ENCODE data around the gene PRRT1B.

PRRT1B gene

DNA sequence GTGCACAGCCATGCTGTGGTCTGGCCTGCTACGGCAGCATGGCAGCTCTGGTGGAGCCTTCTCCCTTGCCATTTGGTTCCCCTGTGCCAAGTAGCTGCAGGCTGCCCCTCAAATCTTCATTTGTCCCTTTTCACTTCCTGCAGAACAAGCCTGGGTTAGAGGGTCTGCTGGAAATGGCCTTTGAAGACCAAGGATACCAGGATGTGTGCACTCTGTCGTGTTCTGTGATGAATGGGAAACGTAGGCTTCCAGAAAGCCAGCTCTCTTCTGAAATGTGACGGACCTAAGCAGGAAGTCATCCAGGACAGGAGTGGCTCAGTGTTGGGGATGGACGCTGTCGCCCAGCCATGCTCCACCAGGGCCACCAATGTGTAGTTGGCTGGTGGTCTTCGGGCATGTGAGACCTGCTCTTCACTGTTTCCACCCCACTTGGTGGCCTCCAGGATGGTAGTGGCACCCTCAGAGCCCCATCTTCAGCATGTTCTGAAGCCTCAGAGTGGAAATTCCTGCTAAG lies 46.0 kb upstream of the PRRT1B start:
- ATAC-seq: no peak

DNA sequence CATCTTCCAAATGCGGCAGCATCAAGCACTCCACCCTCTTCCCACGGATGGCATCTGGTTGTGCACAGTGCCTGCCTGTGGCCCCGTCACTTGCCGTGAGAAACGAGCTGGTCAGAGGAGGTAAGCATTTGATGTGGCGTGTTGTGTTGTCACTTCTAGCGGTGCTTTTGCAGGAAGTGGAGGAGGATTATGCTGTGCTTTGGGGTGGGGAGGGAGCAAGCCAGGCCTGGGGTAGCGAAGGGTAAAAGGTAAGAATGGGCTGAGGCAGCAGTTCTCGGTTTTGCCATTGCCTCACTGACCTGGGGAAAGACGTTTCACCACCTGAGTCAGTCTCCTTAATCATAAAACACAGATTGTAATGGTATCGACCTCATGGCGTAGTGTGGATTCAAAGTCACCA lies 44.9 kb upstream of the PRRT1B start:
- TF ChIP-seq OSR1 (CRISPR knock-in tag; IDR thresholded peaks at IDR 0.05): no peak
- TF ChIP-seq, protein P1, sequence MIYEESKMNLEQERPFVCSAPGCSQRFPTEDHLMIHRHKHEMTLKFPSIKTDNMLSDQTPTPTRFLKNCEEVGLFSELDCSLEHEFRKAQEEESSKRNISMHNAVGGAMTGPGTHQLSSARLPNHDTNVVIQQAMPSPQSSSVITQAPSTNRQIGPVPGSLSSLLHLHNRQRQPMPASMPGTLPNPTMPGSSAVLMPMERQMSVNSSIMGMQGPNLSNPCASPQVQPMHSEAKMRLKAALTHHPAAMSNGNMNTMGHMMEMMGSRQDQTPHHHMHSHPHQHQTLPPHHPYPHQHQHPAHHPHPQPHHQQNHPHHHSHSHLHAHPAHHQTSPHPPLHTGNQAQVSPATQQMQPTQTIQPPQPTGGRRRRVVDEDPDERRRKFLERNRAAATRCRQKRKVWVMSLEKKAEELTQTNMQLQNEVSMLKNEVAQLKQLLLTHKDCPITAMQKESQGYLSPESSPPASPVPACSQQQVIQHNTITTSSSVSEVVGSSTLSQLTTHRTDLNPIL (CRISPR knock-in tag; IDR thresholded peaks at IDR 0.05; ENCODE audit: low read depth): no peak
- TF ChIP-seq, protein P2, sequence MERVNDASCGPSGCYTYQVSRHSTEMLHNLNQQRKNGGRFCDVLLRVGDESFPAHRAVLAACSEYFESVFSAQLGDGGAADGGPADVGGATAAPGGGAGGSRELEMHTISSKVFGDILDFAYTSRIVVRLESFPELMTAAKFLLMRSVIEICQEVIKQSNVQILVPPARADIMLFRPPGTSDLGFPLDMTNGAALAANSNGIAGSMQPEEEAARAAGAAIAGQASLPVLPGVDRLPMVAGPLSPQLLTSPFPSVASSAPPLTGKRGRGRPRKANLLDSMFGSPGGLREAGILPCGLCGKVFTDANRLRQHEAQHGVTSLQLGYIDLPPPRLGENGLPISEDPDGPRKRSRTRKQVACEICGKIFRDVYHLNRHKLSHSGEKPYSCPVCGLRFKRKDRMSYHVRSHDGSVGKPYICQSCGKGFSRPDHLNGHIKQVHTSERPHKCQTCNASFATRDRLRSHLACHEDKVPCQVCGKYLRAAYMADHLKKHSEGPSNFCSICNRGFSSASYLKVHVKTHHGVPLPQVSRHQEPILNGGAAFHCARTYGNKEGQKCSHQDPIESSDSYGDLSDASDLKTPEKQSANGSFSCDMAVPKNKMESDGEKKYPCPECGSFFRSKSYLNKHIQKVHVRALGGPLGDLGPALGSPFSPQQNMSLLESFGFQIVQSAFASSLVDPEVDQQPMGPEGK (CRISPR knock-in tag; IDR thresholded peaks at IDR 0.05; ENCODE audit: borderline replicate concordance): no peak
- TF ChIP-seq ZNF70 (CRISPR knock-in tag; IDR thresholded peaks at IDR 0.05): no peak
- no peak for TF ChIP-seq SNAI2 (CRISPR knock-in tag; IDR thresholded peaks at IDR 0.05)
- TF ChIP-seq ARNTL (CRISPR knock-in tag; IDR thresholded peaks at IDR 0.05; ENCODE audit: borderline replicate concordance, low read depth): no peak
- no peak for TF ChIP-seq ZNF8 (CRISPR knock-in tag; IDR thresholded peaks at IDR 0.05)
- no peak for TF ChIP-seq ZFP3 (CRISPR knock-in tag; IDR thresholded peaks at IDR 0.05)
- no peak for TF ChIP-seq ZFP30 (CRISPR knock-in tag; IDR thresholded peaks at IDR 0.05)
- TF ChIP-seq ISL1 (CRISPR knock-in tag; IDR thresholded peaks at IDR 0.05): no peak
- TF ChIP-seq TOX (CRISPR knock-in tag; IDR thresholded peaks at IDR 0.05; ENCODE audit: borderline replicate concordance): no peak
- no peak for TF ChIP-seq CSDC2 (CRISPR knock-in tag; IDR thresholded peaks at IDR 0.05)
- TF ChIP-seq PPARA (CRISPR knock-in tag; IDR thresholded peaks at IDR 0.05; ENCODE audit: borderline replicate concordance): no peak
- TF ChIP-seq, protein P3, sequence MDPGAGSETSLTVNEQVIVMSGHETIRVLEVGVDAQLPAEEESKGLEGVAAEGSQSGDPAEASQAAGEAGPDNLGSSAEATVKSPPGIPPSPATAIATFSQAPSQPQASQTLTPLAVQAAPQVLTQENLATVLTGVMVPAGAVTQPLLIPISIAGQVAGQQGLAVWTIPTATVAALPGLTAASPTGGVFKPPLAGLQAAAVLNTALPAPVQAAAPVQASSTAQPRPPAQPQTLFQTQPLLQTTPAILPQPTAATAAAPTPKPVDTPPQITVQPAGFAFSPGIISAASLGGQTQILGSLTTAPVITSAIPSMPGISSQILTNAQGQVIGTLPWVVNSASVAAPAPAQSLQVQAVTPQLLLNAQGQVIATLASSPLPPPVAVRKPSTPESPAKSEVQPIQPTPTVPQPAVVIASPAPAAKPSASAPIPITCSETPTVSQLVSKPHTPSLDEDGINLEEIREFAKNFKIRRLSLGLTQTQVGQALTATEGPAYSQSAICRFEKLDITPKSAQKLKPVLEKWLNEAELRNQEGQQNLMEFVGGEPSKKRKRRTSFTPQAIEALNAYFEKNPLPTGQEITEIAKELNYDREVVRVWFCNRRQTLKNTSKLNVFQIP (CRISPR knock-in tag; IDR thresholded peaks at IDR 0.05; ENCODE audit: borderline replicate concordance, low read depth): no peak
- TF ChIP-seq, protein P4, sequence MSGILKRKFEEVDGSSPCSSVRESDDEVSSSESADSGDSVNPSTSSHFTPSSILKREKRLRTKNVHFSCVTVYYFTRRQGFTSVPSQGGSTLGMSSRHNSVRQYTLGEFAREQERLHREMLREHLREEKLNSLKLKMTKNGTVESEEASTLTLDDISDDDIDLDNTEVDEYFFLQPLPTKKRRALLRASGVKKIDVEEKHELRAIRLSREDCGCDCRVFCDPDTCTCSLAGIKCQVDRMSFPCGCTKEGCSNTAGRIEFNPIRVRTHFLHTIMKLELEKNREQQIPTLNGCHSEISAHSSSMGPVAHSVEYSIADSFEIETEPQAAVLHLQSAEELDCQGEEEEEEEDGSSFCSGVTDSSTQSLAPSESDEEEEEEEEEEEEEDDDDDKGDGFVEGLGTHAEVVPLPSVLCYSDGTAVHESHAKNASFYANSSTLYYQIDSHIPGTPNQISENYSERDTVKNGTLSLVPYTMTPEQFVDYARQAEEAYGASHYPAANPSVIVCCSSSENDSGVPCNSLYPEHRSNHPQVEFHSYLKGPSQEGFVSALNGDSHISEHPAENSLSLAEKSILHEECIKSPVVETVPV (CRISPR knock-in tag; IDR thresholded peaks at IDR 0.05): no peak
- ATAC-seq: no peak

More for the DNA sequence above, 46.0 kb upstream of the PRRT1B start:
- TF ChIP-seq SNAI2 (CRISPR knock-in tag; IDR thresholded peaks at IDR 0.05) (no peak), TOX (CRISPR knock-in tag; IDR thresholded peaks at IDR 0.05; ENCODE audit: borderline replicate concordance) (no peak), ESRRG (CRISPR knock-in tag; IDR thresholded peaks at IDR 0.05) (no peak), ZNF565 (CRISPR knock-in tag; conservative IDR thresholded peaks at IDR 0.05; ENCODE audit: low read depth) (no peak), RARB (CRISPR knock-in tag; IDR thresholded peaks at IDR 0.05) (no peak), ARNTL (CRISPR knock-in tag; IDR thresholded peaks at IDR 0.05; ENCODE audit: borderline replicate concordance, low read depth) (no peak), ZFP30 (CRISPR knock-in tag; IDR thresholded peaks at IDR 0.05) (no peak), ZFP3 (CRISPR knock-in tag; IDR thresholded peaks at IDR 0.05) (no peak), TCF4 (CRISPR knock-in tag; IDR thresholded peaks at IDR 0.05; ENCODE audit: borderline replicate concordance) (no peak), CSDC2 (CRISPR knock-in tag; IDR thresholded peaks at IDR 0.05) (no peak), BACH2 (CRISPR knock-in tag; IDR thresholded peaks at IDR 0.05; ENCODE audit: borderline replicate concordance) (no peak)
- TF ChIP-seq, protein P2 (CRISPR knock-in tag; IDR thresholded peaks at IDR 0.05; ENCODE audit: borderline replicate concordance): no peak
- TF ChIP-seq, protein P3 (CRISPR knock-in tag; IDR thresholded peaks at IDR 0.05; ENCODE audit: borderline replicate concordance, low read depth): no peak
